Lung (tissue), 12 donors: Measurements from ENCODE around the gene TRIM71. TPM values are rescaled to one million over a fixed set of nuclear protein-coding genes. Genes with fewer than 3 reads are reported as not detected.
"Not testable (repeated sequence)": the region's sequence is repeated elsewhere in the genome, so short reads cannot be mapped to it uniquely, and the experiment has no call there.

Experiments
- ATAC-seq: fragments of 200-7000 bp; cut with Tn5 transposase; one replicate; pipeline ENCODE4 v1.9.1; 2020; ENCODE audit warnings: moderate number of reproducible peaks; ENCODE audit not compliant: insufficient read depth, low FRiP score
- DNase-seq, 3 donors: peaks; one replicate each; pipeline ENCODE4 v3.0.0-alpha.2; 2013 to 2017
- H3K27ac ChIP-seq, 2 donors: one replicate each; pipeline ENCODE4 v1.5.1; 2013; ENCODE audit warnings: mild to moderate bottlenecking in 2 of 2, moderate library complexity in 2 of 2, control low read depth in 1 of 2, inconsistent platforms in 1 of 2, low read depth in 1 of 2, low read length in 1 of 2
- H3K27me3 ChIP-seq, 3 donors: one replicate each; pipeline ENCODE4 v1.5.1; 2013; ENCODE audit warnings: low read length in 2 of 3; ENCODE audit not compliant: control insufficient read depth in 3 of 3, insufficient read depth in 3 of 3
- H3K36me3 ChIP-seq, 4 donors: one replicate each; pipeline ENCODE4 v1.5.1; 2013; ENCODE audit warnings: low read length in 4 of 4, mild to moderate bottlenecking in 1 of 4, moderate library complexity in 1 of 4; ENCODE audit not compliant: control insufficient read depth in 4 of 4, insufficient read depth in 4 of 4
- H3K4me1 ChIP-seq, 5 donors: one replicate each; pipeline ENCODE4 v1.5.1; 2013; ENCODE audit warnings: low read length in 5 of 5, mild to moderate bottlenecking in 2 of 5, moderate library complexity in 1 of 5; ENCODE audit not compliant: control insufficient read depth in 5 of 5, insufficient read depth in 5 of 5
- H3K4me3 ChIP-seq: one replicate; pipeline ENCODE4 v1.5.1; 2013; ENCODE audit warnings: mild to moderate bottlenecking, control low read depth, moderate library complexity
- H3K9ac ChIP-seq, 2 donors: one replicate each; pipeline ENCODE4 v1.5.1; 2013; ENCODE audit warnings: low read length in 2 of 2, control low read depth in 1 of 2; ENCODE audit not compliant: insufficient read depth in 1 of 2
- H3K9me3 ChIP-seq, 4 donors: one replicate each; pipeline ENCODE4 v1.5.1; 2013; ENCODE audit warnings: low read length in 3 of 4, mild to moderate bottlenecking in 1 of 4, moderate library complexity in 1 of 4; ENCODE audit not compliant: control insufficient read depth in 4 of 4, insufficient read depth in 3 of 4
- CTCF ChIP-seq: IDR thresholded peaks from 2 replicates; pipeline ENCODE4 v1.5.1; 2012; ENCODE audit warnings: mild to moderate bottlenecking; ENCODE audit errors: control extremely low read depth, extremely low read depth
- WGBS, 2 donors: extraction: QIAGEN DNeasy Blood & Tissue Kit; methylation state at CpG; one replicate each; pipeline ENCODE4 v1.1.7; 2013; 5-methylcytosine and 5-hydroxymethylcytosine counted together
- polyA plus RNA-seq, 2 donors: library from polyadenylated mRNA; stranded (reverse); fragments of 200-250 nt; gene quantifications; one replicate each; pipeline ENCODE4 v1.2.1, GENCODE V29; 2013
- total RNA-seq, 2 donors: library from RNA; depleted of rRNA in 1 of 2; stranded (reverse); fragments of >200 nt in 1 of 2; gene quantifications; one replicate each; pipeline ENCODE4 v1.2.1, GENCODE V29; 2014 to 2021
- donor health status: control.
- donor health status: control.
- donor health status: Bipolar disorder and iron deficiency.
- donor health status: healthy.
- donor health status: DM: yes; HTN: yes; CAD: no.

The TRIM71 gene
- total and polyA plus RNA-seq, 4 donors: 0.45 to 9.9 (median 2.0) TPM

- Histone ChIP-seq H3K27me3 (no peaks in the 10 kb centered on the region), H3K36me3 (peaks cover 0 to 2% (median 0%) of the 10 kb centered on the region in 4 donors), H3K4me1 (peaks cover 0 to 5% (median 0%) of the 10 kb centered on the region in 5 donors), H3K9me3 (no peaks in the 10 kb centered on the region), H3K9ac (no peak overlapping the region), H3K27ac (peak overlapping the region in 1 of 2 donors; percentile 50), H3K4me3 (no peak overlapping the region)
- no peak for TF ChIP-seq CTCF
- ATAC-seq (peak; percentile 55), DNase-seq (peak; percentile 74 to 87 (median 76))
- WGBS, 2 donors: 3% methylated on average over 36 of the region's 36 CpGs
Measured at GRCh38 chr3:32780735-32781210, 37.0 kb upstream of the TRIM71 start.

- peak; percentile 93 for ATAC-seq
- 1% methylated on average over 59 of the region's 59 CpGs for WGBS, 2 donors
- Histone ChIP-seq H3K27me3 (no peaks in the 10 kb centered on the region), H3K9ac (peak overlapping the region in 1 of 2 donors; percentile 75), H3K9me3 (no peaks in the 10 kb centered on the region), H3K4me1 (peaks cover 0 to 5% (median 0%) of the 10 kb centered on the region in 5 donors), H3K4me3 (peak overlapping the region; percentile 52), H3K36me3 (peaks cover 0 to under 1% (median 0%) of the 10 kb centered on the region in 4 donors), H3K27ac (peak overlapping the region in 1 of 2 donors; percentile 50)
- DNase-seq: peak; percentile 83 to 88 (median 87)
- TF ChIP-seq CTCF: peak; percentile 57
Measured at GRCh38 chr3:32781211-32781968, 36.4 kb upstream of the TRIM71 start.

- not testable (repeated sequence) for H3K4me3 ChIP-seq, DNase-seq
- WGBS, 2 donors: 90 to 95% methylated on average over 9 of the region's 9 CpGs
Measured at GRCh38 chr3:32781969-32782270, 35.9 kb upstream of the TRIM71 start.

GRCh38 chr3:32782407-32782806 is 35.4 kb upstream of the TRIM71 start:
- no peaks in the 10 kb centered on the region for H3K9me3 ChIP-seq
- H3K27me3 ChIP-seq: no peaks in the 10 kb centered on the region
- no peaks in the 10 kb centered on the region for H3K36me3 ChIP-seq
- no peak overlapping the region for H3K9ac ChIP-seq
- peaks cover 0 to 5% (median 0%) of the 10 kb centered on the region in 5 donors for H3K4me1 ChIP-seq
- no peak overlapping the region for H3K4me3 ChIP-seq
- no peak for DNase-seq
- no peak for TF ChIP-seq CTCF
- 78 to 93% methylated on average over 3 of the region's 3 CpGs for WGBS, 2 donors
- no peak overlapping the region for H3K27ac ChIP-seq
- no peak for ATAC-seq

More at GRCh38 chr3:32781969-32782270, 35.9 kb upstream of the TRIM71 start:
- H3K27ac ChIP-seq, H3K4me1 ChIP-seq, H3K9me3 ChIP-seq, ATAC-seq, H3K27me3 ChIP-seq, H3K36me3 ChIP-seq, H3K9ac ChIP-seq: not testable (repeated sequence)
